RWPE1 (cell line): ENCODE results near the gene GREB1.

ENCODE experiments used
- CTCF ChIA-PET: fragments of 350-600 bp; sonication (Branson Sonifier 250); formaldehyde crosslinking; extraction: SDS; loops from one replicate; lab custom pipeline; 2021; lab: Yijun Ruan, JAX
- POLR2A ChIA-PET: fragments of 400-600 bp; formaldehyde crosslinking; extraction: SDS; loops from one replicate; lab custom pipeline; 2020; ENCODE audit warnings: antibody characterized with exemption; ENCODE audit not compliant: low non-redundant PET; lab: Yijun Ruan, JAX
- DNase-seq: peaks from one replicate; pipeline ENCODE4 v3.0.0; 2012; ENCODE audit warnings: low spot score
- H3K27ac ChIP-seq: fragments of 450-650 bp; 2 replicates; pipeline ENCODE4 v1.5.1; 2017
- TF ChIP-seq, protein P1 (sequence below): fragments of 450-650 bp; conservative IDR thresholded peaks from 2 replicates; pipeline ENCODE4 v1.5.1; 2017; ENCODE audit warnings: low read depth, mild to moderate bottlenecking

GREB1 gene

GRCh38 chr2:11610624-11611242 is 76.9 kb downstream of the GREB1 start:
- DNase-seq: no peak
- POLR2A ChIA-PET: no interaction called here
- TF ChIP-seq, protein P1, sequence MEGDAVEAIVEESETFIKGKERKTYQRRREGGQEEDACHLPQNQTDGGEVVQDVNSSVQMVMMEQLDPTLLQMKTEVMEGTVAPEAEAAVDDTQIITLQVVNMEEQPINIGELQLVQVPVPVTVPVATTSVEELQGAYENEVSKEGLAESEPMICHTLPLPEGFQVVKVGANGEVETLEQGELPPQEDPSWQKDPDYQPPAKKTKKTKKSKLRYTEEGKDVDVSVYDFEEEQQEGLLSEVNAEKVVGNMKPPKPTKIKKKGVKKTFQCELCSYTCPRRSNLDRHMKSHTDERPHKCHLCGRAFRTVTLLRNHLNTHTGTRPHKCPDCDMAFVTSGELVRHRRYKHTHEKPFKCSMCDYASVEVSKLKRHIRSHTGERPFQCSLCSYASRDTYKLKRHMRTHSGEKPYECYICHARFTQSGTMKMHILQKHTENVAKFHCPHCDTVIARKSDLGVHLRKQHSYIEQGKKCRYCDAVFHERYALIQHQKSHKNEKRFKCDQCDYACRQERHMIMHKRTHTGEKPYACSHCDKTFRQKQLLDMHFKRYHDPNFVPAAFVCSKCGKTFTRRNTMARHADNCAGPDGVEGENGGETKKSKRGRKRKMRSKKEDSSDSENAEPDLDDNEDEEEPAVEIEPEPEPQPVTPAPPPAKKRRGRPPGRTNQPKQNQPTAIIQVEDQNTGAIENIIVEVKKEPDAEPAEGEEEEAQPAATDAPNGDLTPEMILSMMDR: no peak
- no peak overlapping the region for H3K27ac ChIP-seq
- CTCF ChIA-PET: no interaction called here

GRCh38 chr2:11611251-11611650 is 77.4 kb downstream of the GREB1 start:
- H3K27ac ChIP-seq: no peak overlapping the region
- POLR2A ChIA-PET: no interaction called here
- CTCF ChIA-PET: no interaction called here
- TF ChIP-seq, protein P1: no peak
- no peak for DNase-seq

- ChIA-PET POLR2A (no interaction called here), CTCF (no interaction called here)
- DNase-seq: no peak
- TF ChIP-seq, protein P1: no peak
- H3K27ac ChIP-seq: peak overlapping the region; percentile 24; the same call in 1 of the 2 replicates
Measured at GRCh38 chr2:11612553-11613215, 78.8 kb downstream of the GREB1 start.

DNA sequence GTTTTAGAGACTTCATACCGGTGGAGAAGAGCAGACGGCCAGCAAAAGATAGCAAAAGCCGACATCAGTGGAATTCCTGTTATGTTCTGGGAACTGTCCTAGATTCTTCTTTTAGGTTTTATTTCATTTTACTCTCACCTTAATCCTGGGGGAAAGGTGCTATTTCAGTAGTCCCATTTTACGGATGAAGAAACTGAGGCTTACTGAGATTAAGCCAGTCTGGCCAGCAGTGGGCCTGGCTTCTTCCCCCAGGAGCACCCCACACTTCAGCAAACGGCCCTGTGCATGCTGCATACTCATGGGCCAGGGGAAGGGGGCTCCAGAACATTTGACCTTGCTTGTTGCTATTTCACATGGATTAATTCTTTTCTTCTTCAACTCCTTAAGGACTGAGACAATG is 79.5 kb downstream of the GREB1 start:
- ChIA-PET POLR2A (no interaction called here), CTCF (no interaction called here)
- TF ChIP-seq, protein P1: no peak
- no peak overlapping the region for H3K27ac ChIP-seq
- no peak for DNase-seq

DNA sequence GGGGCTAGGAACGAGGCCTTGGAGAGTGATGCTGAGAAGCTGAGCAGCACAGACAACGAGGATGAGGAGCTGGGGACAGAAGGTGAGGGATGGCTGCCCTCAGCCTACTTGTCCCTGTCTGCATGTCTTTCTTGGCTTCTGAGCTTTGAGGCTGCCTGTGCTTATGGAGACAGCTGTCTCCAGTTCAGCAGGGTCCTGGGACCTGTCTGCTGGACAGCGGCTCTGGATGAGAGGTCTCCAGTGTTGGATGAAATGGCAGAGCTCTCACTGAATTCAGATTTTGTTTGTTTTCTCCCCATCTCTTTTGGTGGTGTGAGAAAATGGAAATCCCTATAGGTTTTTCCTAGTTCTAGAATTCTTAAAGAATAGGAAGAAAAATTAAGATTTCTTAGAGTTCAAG is 81.4 kb downstream of the GREB1 start:
- TF ChIP-seq, protein P1: no peak
- ChIA-PET POLR2A (interaction anchor here (0.6 kb wide), 1 partner anchor 482 kb away, joined by 3 read pairs; a partner anchor contains a TSS), CTCF (no interaction called here)
- no peak overlapping the region for H3K27ac ChIP-seq
- DNase-seq: no peak

DNA sequence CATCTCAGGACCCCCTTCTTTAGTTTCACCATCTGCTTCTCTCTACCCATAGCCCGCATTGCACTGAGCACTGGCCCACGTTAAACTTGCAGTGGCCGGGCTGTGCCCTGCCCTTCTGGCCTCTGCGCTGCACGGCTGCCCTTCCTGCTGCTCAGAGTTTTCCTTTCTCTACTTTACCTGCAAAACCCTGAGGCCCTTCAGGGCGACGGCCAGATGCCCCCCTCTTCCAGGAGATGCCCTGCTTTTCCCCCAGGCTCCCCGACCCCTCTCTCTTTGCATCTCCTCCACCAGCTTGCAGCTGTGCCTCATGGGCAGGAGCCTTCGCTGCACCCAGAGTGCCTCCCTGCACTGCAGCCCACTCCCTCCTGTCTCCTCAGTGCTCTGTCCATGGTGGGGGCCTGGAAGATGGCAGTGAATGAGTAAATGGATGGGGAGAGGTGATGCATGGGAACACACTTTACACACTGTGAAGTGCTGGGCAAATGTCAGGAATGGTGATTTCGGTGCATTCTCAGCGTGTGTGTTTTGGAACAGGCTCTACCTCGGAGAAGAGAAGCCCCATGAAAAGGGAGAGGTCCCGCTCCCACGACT is 82.3 kb downstream of the GREB1 start:
- TF ChIP-seq, protein P1: no peak
- H3K27ac ChIP-seq: no peak overlapping the region
- ChIA-PET POLR2A (no interaction called here), CTCF (interaction anchor here (0.5 kb wide), 1 partner anchor 103 kb away, joined by 4 read pairs; no protein-coding TSS in a partner anchor)
- DNase-seq: no peak
